Measurements from ENCODE around the gene PPID.

PPID gene

GRCh38 chr4:158722917-158723793 is at the start of gene PPID:
TSS of gene PPID (minus strand) at chr4:158723396. CDS start at chr4:158723288, 108 bp downstream.
- TF ChIP-seq, protein P1, sequence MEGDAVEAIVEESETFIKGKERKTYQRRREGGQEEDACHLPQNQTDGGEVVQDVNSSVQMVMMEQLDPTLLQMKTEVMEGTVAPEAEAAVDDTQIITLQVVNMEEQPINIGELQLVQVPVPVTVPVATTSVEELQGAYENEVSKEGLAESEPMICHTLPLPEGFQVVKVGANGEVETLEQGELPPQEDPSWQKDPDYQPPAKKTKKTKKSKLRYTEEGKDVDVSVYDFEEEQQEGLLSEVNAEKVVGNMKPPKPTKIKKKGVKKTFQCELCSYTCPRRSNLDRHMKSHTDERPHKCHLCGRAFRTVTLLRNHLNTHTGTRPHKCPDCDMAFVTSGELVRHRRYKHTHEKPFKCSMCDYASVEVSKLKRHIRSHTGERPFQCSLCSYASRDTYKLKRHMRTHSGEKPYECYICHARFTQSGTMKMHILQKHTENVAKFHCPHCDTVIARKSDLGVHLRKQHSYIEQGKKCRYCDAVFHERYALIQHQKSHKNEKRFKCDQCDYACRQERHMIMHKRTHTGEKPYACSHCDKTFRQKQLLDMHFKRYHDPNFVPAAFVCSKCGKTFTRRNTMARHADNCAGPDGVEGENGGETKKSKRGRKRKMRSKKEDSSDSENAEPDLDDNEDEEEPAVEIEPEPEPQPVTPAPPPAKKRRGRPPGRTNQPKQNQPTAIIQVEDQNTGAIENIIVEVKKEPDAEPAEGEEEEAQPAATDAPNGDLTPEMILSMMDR (IDR thresholded peaks at IDR 0.05; ENCODE audit: low read depth, low read length, missing control alignments): no peak
- H3K4me3 ChIP-seq (ENCODE audit: low read depth, low read length): peak within 1 kb of the TSS; percentile 67
- DNase-seq (ENCODE audit: low read depth): no peak
- in situ Hi-C loops (cut with HindIII; ENCODE audit: low sequenced_read_pairs): loop anchor here (25.0 kb wide), 1 partner anchor 464 kb away; no protein-coding TSS in a partner anchor

DNA sequence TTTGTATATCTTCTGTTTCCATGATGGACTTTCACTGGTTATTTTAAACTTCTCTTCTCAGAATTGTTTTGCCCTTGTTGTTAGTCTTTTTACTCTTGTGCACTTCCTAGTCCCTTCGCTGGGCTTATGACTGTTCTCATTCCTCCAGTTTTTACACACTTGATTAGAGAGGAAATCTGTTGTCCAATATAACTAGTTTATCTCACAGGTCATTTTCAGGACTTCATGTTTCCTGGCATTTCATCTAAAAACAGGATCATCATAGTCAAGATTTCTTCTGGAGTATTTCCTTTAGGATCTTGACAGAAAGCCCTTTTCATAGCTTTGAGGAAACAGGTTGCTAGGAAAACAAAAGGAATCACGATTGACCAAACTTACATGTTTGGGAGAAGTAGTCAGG is 48.6 kb upstream of the PPID start:
- DNase-seq (ENCODE audit: low read depth): no peak
- no peak overlapping the region for H3K4me3 ChIP-seq (ENCODE audit: low read depth, low read length)
- TF ChIP-seq, protein P1 (IDR thresholded peaks at IDR 0.05; ENCODE audit: low read depth, low read length, missing control alignments): no peak
- in situ Hi-C loops (cut with HindIII; ENCODE audit: low sequenced_read_pairs): no loop called here

GRCh38 chr4:158770671-158771070 is 47.5 kb upstream of the PPID start:
- no peak overlapping the region for H3K4me3 ChIP-seq (ENCODE audit: low read depth, low read length)
- TF ChIP-seq, protein P1 (IDR thresholded peaks at IDR 0.05; ENCODE audit: low read depth, low read length, missing control alignments): no peak
- DNase-seq (ENCODE audit: low read depth): no peak
- in situ Hi-C loops (cut with HindIII; ENCODE audit: low sequenced_read_pairs): no loop called here

DNA sequence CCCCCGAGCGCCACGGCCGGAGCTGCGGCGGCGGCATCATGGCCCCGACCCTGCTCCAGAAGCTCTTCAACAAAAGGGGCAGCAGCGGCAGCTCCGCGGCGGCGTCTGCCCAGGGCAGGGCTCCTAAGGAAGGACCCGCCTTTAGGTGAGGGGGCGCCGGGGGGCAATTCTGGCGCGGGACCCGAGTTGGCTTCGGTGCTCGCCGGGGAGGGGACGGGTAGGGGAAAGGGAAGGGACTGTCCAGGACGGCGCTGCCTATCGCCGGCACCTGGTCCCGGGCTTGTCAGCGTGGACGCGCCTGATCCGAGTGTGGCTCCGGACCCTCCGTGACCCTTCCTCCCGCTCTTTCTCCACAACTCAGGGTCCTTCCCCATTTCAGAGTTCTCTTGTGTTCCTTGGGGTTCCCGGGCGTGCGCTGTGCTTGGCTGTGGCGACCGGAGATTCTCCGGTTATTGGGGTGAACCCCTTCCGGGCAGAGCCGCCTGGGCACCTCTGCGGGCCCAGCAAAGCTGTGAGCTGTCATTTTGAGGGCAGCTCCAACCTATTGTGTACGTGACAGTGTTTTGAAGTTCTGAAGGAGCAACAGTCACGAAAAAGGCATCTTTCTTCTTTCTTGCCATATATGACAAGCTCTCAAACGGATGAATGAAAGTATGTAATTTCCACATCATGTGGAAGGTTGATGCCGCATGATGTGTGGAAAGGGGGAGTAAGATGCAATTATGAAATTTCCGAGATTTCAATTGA is 46.2 kb upstream of the PPID start:
- TF ChIP-seq, protein P1 (IDR thresholded peaks at IDR 0.05; ENCODE audit: low read depth, low read length, missing control alignments): no peak
- in situ Hi-C loops (cut with HindIII; ENCODE audit: low sequenced_read_pairs): no loop called here
- peak overlapping the region; percentile 88 for H3K4me3 ChIP-seq (ENCODE audit: low read depth, low read length)
- no peak for DNase-seq (ENCODE audit: low read depth)

- TF ChIP-seq, protein P1 (IDR thresholded peaks at IDR 0.05; ENCODE audit: low read depth, low read length, missing control alignments): no peak
- DNase-seq (ENCODE audit: low read depth): no peak
- in situ Hi-C loops (cut with HindIII; ENCODE audit: low sequenced_read_pairs): no loop called here
These were observed 45.5 kb upstream of the PPID start, which contains the start of gene FNIP2 for GRCh38 chr4:158768555-158769174. TSS of gene FNIP2 (plus strand) at chr4:158769026. CDS start at chr4:158769213, 187 bp downstream.

DNA sequence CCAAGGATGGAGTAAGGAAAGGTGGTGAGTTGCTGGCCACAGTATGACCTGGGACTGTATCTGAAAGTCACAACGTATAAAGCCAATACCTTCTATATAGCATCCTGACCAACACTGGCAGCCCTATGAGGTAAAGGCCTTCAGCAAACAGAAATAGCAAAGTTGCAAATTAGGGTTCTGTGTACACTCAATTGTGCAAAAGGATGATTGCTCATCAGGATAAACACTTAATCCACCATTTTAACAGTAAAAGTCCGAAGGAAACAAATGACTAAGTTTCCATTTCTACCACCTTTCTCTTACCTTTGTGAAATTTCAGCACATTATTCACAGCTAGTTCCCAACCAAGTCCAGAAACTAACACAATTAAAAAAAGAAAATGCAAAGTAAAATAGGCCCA is 44.3 kb upstream of the PPID start:
- DNase-seq (ENCODE audit: low read depth): no peak
- in situ Hi-C loops (cut with HindIII; ENCODE audit: low sequenced_read_pairs): no loop called here

More at GRCh38 chr4:158768555-158769174, 45.5 kb upstream of the PPID start, which contains the start of gene FNIP2:
- peak within 1 kb of the TSS; percentile 88 for H3K4me3 ChIP-seq (ENCODE audit: low read depth, low read length)

More for the DNA sequence above, 44.3 kb upstream of the PPID start:
- TF ChIP-seq, protein P1 (IDR thresholded peaks at IDR 0.05; ENCODE audit: low read depth, low read length, missing control alignments): no peak
- H3K4me3 ChIP-seq (ENCODE audit: low read depth, low read length): no peak overlapping the region
